ENCODE measurements around the gene S100B. TPM values are rescaled to one million over a fixed set of nuclear protein-coding genes. Genes with fewer than 3 reads are reported as not detected.

The S100B gene
- total RNA-seq, 4 donors from 2014 or later: 0.80 to 1.3 (median 0.82) TPM; not detected in 1

GRCh38 chr21:46616656-46617055 is 11.8 kb upstream of the S100B start:
- no peak for DNase-seq
- in situ Hi-C loops (cut with MboI; ENCODE audit: low sequenced_read_pairs in 4 of 4): no loop called here
- H3K36me3 ChIP-seq: no peaks in the 10 kb centered on the region
- peaks cover 0 to 3% (median 2%) of the 10 kb centered on the region in 3 donors for H3K27me3 ChIP-seq
- H3K4me3 ChIP-seq: no peak overlapping the region
- intact Hi-C loops (cut with DNase I; ENCODE audit: low total_unique reads): no loop called here
- ATAC-seq: no peak
- H3K9me3 ChIP-seq: no peaks in the 10 kb centered on the region
- TF ChIP-seq POLR2A (IDR thresholded peaks at IDR 0.05): no peak
- no peak for TF ChIP-seq CTCF (IDR thresholded peaks at IDR 0.05 in 4 of 5, conservative IDR thresholded peaks at IDR 0.05 in 1 of 5)
- no peaks in the 10 kb centered on the region for H3K4me1 ChIP-seq
- H3K27ac ChIP-seq: no peak overlapping the region

GRCh38 chr21:46616050-46616449 is 11.2 kb upstream of the S100B start:
- intact Hi-C loops (cut with DNase I; ENCODE audit: low total_unique reads) (no loop called here), in situ Hi-C loops (cut with MboI; ENCODE audit: low sequenced_read_pairs in 4 of 4) (no loop called here)
- DNase-seq (no peak), ATAC-seq (no peak)
- no peak overlapping the region for H3K4me3 ChIP-seq
- H3K27me3 ChIP-seq: peaks cover 0 to 3% (median 2%) of the 10 kb centered on the region in 3 donors
- TF ChIP-seq POLR2A (IDR thresholded peaks at IDR 0.05) (no peak), CTCF (IDR thresholded peaks at IDR 0.05 in 4 of 5, conservative IDR thresholded peaks at IDR 0.05 in 1 of 5) (no peak)
- no peaks in the 10 kb centered on the region for H3K4me1 ChIP-seq
- no peaks in the 10 kb centered on the region for H3K36me3 ChIP-seq
- H3K9me3 ChIP-seq: no peaks in the 10 kb centered on the region
- no peak overlapping the region for H3K27ac ChIP-seq

- Histone ChIP-seq H3K27ac (no peak overlapping the region), H3K9me3 (no peaks in the 10 kb centered on the region)
Observed at GRCh38 chr21:46613391-46613790, 8.5 kb upstream of the S100B start.

GRCh38 chr21:46610018-46610701 is 5.3 kb upstream of the S100B start:
- H3K4me1 ChIP-seq: no peaks in the 10 kb centered on the region
- in situ Hi-C loops (cut with MboI; ENCODE audit: low sequenced_read_pairs in 4 of 4) (no loop called here), intact Hi-C loops (cut with DNase I; ENCODE audit: low total_unique reads) (no loop called here)
- H3K9me3 ChIP-seq: no peaks in the 10 kb centered on the region
- H3K36me3 ChIP-seq: no peaks in the 10 kb centered on the region
- no peak overlapping the region for H3K4me3 ChIP-seq
- no peak for ATAC-seq
- H3K27me3 ChIP-seq: peaks cover 0 to 7% (median 0%) of the 10 kb centered on the region in 3 donors
- H3K27ac ChIP-seq: no peak overlapping the region
- TF ChIP-seq POLR2A (IDR thresholded peaks at IDR 0.05): no peak
- no peak for TF ChIP-seq CTCF (IDR thresholded peaks at IDR 0.05 in 4 of 5, conservative IDR thresholded peaks at IDR 0.05 in 1 of 5)
- DNase-seq: no peak

More at GRCh38 chr21:46613391-46613790, 8.5 kb upstream of the S100B start:
- no peaks in the 10 kb centered on the region for H3K36me3 ChIP-seq
- intact Hi-C loops (cut with DNase I; ENCODE audit: low total_unique reads): no loop called here
- no peak overlapping the region for H3K4me3 ChIP-seq
- DNase-seq: no peak
- peaks cover 0 to 9% (median 0%) of the 10 kb centered on the region in 3 donors for H3K27me3 ChIP-seq
- ATAC-seq: no peak
- in situ Hi-C loops (cut with MboI; ENCODE audit: low sequenced_read_pairs in 4 of 4): no loop called here
- TF ChIP-seq POLR2A (IDR thresholded peaks at IDR 0.05) (no peak), CTCF (IDR thresholded peaks at IDR 0.05 in 4 of 5, conservative IDR thresholded peaks at IDR 0.05 in 1 of 5) (no peak)
- no peaks in the 10 kb centered on the region for H3K4me1 ChIP-seq

Data from gastrocnemius medialis (tissue), 4 donors.